B cell (primary cell): ENCODE results near the gene MMP26. TPM values are rescaled to one million over a fixed set of nuclear protein-coding genes. Genes with fewer than 3 reads are reported as not detected.

Experiments used
- ATAC-seq: fragments of 200-7000 bp; cut with Tn5 transposase; one replicate; pipeline ENCODE4 v1.10.0; 2021; ENCODE audit warnings: low read depth, mild to moderate bottlenecking, moderate number of reproducible peaks, moderate library complexity
- CTCF ChIA-PET: fragments of 350-600 bp; sonication (Branson Sonifier 250); formaldehyde crosslinking; loops from one replicate; lab custom pipeline; 2021; ENCODE audit warnings: antibody characterized with exemption, inconsistent platforms; lab: Charles Lee
- POLR2A ChIA-PET: fragments of 350-600 bp; sonication (Branson Sonifier 250); formaldehyde crosslinking; loops from one replicate; lab custom pipeline; 2021; ENCODE audit warnings: antibody characterized with exemption; lab: Charles Lee
- DNase-seq: peaks from one replicate; pipeline ENCODE4 v3.0.0; 2013
- H2AFZ ChIP-seq: 2 replicates; pipeline ENCODE4 v1.6.1; 2012; ENCODE audit warnings: mild to moderate bottlenecking, low read depth, low read length; ENCODE audit not compliant: insufficient read depth, poor library complexity, severe bottlenecking
- H3K27ac ChIP-seq, 2 donors: 1 replicate in 1 of 2; 2 replicates in 1 of 2; pipeline ENCODE4 v1.5.1; 2012 to 2013; ENCODE audit warnings: low read length in 2 of 2, mild to moderate bottlenecking in 2 of 2, moderate library complexity in 1 of 2
- H3K27me3 ChIP-seq, 4 experiments: fragments of 200-600 bp in 1 of 4; sonication (generic) in 1 of 4; replicated peaks in 1 of 4; 1 replicate in 2 of 4; 2 replicates in 2 of 4; pipeline versions ENCODE4 v1.6.1 to v1.7.0; 2013 to 2016; ENCODE audit warnings: low read length in 3 of 4, mild to moderate bottlenecking in 2 of 4, mixed read lengths in 1 of 4, moderate library complexity in 1 of 4; ENCODE audit not compliant: insufficient read depth in 4 of 4, control insufficient read depth in 3 of 4; ENCODE audit errors: control extremely low read depth in 1 of 4
- H3K36me3 ChIP-seq, 2 experiments: replicated peaks in 1 of 2; 1 replicate in 1 of 2; 2 replicates in 1 of 2; pipeline versions ENCODE4 v1.6.1 to v1.7.1; 2013; ENCODE audit warnings: low read length in 1 of 2; ENCODE audit not compliant: insufficient read depth in 2 of 2, control insufficient read depth in 1 of 2; ENCODE audit errors: control extremely low read depth in 1 of 2, extremely low read depth in 1 of 2
- H3K4me1 ChIP-seq, 2 donors: fragments of 200-600 bp in 1 of 2; sonication (generic) in 1 of 2; 1 replicate in 1 of 2; 2 replicates in 1 of 2; pipeline versions ENCODE4 v1.5.1 to v1.6.1; 2013 to 2017; ENCODE audit warnings: low read length in 2 of 2; ENCODE audit not compliant: control insufficient read depth in 2 of 2, insufficient read depth in 2 of 2
- H3K4me2 ChIP-seq: replicated peaks from 2 replicates; pipeline ENCODE3; 2012; ENCODE audit warnings: mild to moderate bottlenecking, low read depth, low read length; ENCODE audit not compliant: poor library complexity, severe bottlenecking
- H3K4me3 ChIP-seq, 5 experiments: fragments of 200-600 bp in 1 of 5; sonication (generic) in 1 of 5; 1 replicate in 3 of 5; 2 replicates in 2 of 5; pipeline versions ENCODE4 v1.5.1 to v1.7.0; 2011 to 2016; ENCODE audit warnings: low read length in 4 of 5, mild to moderate bottlenecking in 4 of 5, low read depth in 2 of 5, control low read depth in 1 of 5, moderate library complexity in 1 of 5; ENCODE audit not compliant: insufficient read depth in 1 of 5; ENCODE audit errors: control extremely low read depth in 1 of 5, extremely low read depth in 1 of 5
- H3K79me2 ChIP-seq: fragments of 200-600 bp; sonication (generic); one replicate; pipeline ENCODE4 v1.6.0; 2016; ENCODE audit warnings: low read length; ENCODE audit not compliant: control insufficient read depth, insufficient read depth
- H3K9ac ChIP-seq: fragments of 200-600 bp; sonication (generic); 2 replicates; pipeline ENCODE4 v1.6.1; 2017; ENCODE audit warnings: mild to moderate bottlenecking, low read length, moderate library complexity
- H3K9me3 ChIP-seq, 3 donors: one replicate each; pipeline versions ENCODE4 v1.6.1 to v1.7.1; 2013; ENCODE audit warnings: low read length in 2 of 3; ENCODE audit not compliant: control insufficient read depth in 2 of 3, insufficient read depth in 1 of 3; ENCODE audit errors: control extremely low read depth in 1 of 3
- H4K20me1 ChIP-seq: 2 replicates; pipeline ENCODE4 v1.6.0; 2012; ENCODE audit warnings: mild to moderate bottlenecking, low read length; ENCODE audit not compliant: insufficient read depth, control insufficient read depth, poor library complexity, severe bottlenecking
- H3K27ac Mint-ChIP-seq: one replicate; pipeline ENCODE4 v1.8.0; 2021; ENCODE audit warnings: mixed read lengths
- H3K27me3 Mint-ChIP-seq: one replicate; pipeline ENCODE4 v1.8.0; 2021; ENCODE audit warnings: mixed read lengths
- H3K4me1 Mint-ChIP-seq: one replicate; pipeline ENCODE4 v1.8.0; 2021; ENCODE audit warnings: mixed read lengths
- H3K4me3 Mint-ChIP-seq: one replicate; pipeline ENCODE4 v1.8.0; 2021; ENCODE audit warnings: mixed read lengths
- H3K9me3 Mint-ChIP-seq: one replicate; pipeline ENCODE4 v1.8.0; 2022; ENCODE audit warnings: mixed read lengths; ENCODE audit not compliant: insufficient read depth
- EZH2 ChIP-seq: IDR thresholded peaks from 2 replicates; pipeline ENCODE4 v1.6.1; 2012; ENCODE audit warnings: borderline replicate concordance, low read depth, mild to moderate bottlenecking, moderate library complexity, low read length; ENCODE audit not compliant: insufficient read depth, poor library complexity, severe bottlenecking
- WGBS: methylation state at CpG from one replicate; pipeline ENCODE4 v1.1.5; 2013; ENCODE audit warnings: missing lambda C conversion rate; ENCODE audit not compliant: insufficient coverage; 5-methylcytosine and 5-hydroxymethylcytosine counted together
- intact Hi-C: fragments of 100-400 bp; cut with micrococcal nuclease; formaldehyde crosslinking; loops from one replicate; pipeline ENCODE4 v1.10.0; 2022
- polyA plus RNA-seq: library from polyadenylated mRNA; depleted of rRNA; stranded (reverse); fragments of >200 nt; gene quantifications from 2 replicates; pipeline ENCODE4 v1.2.3, GENCODE V29; 2012
- total RNA-seq, 2 donors: library from RNA; stranded (reverse); fragments of 120-200 nt in 1 of 2; gene quantifications; 1 replicate in 1 of 2; 2 replicates in 1 of 2; pipeline versions ENCODE4 v1.2.3 to v1.2.4, GENCODE V29; 2013 to 2022
- TF ChIP-seq, protein P1 (sequence below): fragments of 200-600 bp; IDR thresholded peaks from one replicate; pipeline ENCODE4 v1.8.0; 2022; ENCODE audit warnings: antibody characterized with exemption, mild to moderate bottlenecking

MMP26 gene
- total and polyA plus RNA-seq, 2 donors (not counting 1 experiment from before 2014, with no cell fraction given) = not detected

DNA sequence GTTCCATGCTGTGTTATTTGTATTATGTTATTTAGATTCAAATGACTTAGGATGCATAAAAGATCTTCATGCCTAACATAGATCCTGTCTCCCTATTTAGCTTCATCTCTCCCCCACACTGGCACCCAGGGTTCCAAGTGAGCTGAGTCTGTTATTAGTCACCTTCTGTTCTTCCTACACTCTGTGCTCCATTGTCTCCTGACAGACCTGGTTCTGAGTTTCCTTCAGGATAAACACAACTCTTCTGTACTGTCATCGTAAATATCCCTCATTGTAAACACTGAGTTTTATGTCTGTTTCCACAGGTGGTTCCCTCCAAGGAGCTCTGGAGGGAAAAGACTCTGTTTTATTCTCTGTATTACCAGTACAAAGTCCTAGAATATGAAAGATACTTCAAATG lies 8.7 kb downstream of the MMP26 start:
- POLR2A ChIA-PET = no interaction called here
- Histone ChIP-seq H3K4me3 (no peak overlapping the region), H3K27ac (no peak overlapping the region), H3K79me2 (no peaks in the 10 kb centered on the region), H3K9me3 (no peaks in the 10 kb centered on the region), H4K20me1 (no peaks in the 10 kb centered on the region), H3K27me3 (peaks cover 0 to 3% (median 0%) of the 10 kb centered on the region in 4 experiments), H2AFZ (no peak overlapping the region), H3K4me2 (no peak overlapping the region), H3K4me1 (no peaks in the 10 kb centered on the region), H3K9ac (no peak overlapping the region), H3K36me3 (no peaks in the 10 kb centered on the region)
- no peaks in the 10 kb centered on the region for H3K4me1 Mint-ChIP-seq
- no peak overlapping the region for H3K27ac Mint-ChIP-seq
- CTCF ChIA-PET = no interaction called here
- ATAC-seq (no peak), DNase-seq (no peak)
- intact Hi-C loops = no loop called here
- H3K9me3 Mint-ChIP-seq = no peaks in the 10 kb centered on the region
- H3K4me3 Mint-ChIP-seq = no peak overlapping the region
- TF ChIP-seq EZH2 = no peak
- TF ChIP-seq, protein P1, sequence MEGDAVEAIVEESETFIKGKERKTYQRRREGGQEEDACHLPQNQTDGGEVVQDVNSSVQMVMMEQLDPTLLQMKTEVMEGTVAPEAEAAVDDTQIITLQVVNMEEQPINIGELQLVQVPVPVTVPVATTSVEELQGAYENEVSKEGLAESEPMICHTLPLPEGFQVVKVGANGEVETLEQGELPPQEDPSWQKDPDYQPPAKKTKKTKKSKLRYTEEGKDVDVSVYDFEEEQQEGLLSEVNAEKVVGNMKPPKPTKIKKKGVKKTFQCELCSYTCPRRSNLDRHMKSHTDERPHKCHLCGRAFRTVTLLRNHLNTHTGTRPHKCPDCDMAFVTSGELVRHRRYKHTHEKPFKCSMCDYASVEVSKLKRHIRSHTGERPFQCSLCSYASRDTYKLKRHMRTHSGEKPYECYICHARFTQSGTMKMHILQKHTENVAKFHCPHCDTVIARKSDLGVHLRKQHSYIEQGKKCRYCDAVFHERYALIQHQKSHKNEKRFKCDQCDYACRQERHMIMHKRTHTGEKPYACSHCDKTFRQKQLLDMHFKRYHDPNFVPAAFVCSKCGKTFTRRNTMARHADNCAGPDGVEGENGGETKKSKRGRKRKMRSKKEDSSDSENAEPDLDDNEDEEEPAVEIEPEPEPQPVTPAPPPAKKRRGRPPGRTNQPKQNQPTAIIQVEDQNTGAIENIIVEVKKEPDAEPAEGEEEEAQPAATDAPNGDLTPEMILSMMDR = no peak
- peaks cover 22% of the 10 kb centered on the region for H3K27me3 Mint-ChIP-seq
- no CpG with 5 or more reads among the region's 1 CpG for WGBS

DNA sequence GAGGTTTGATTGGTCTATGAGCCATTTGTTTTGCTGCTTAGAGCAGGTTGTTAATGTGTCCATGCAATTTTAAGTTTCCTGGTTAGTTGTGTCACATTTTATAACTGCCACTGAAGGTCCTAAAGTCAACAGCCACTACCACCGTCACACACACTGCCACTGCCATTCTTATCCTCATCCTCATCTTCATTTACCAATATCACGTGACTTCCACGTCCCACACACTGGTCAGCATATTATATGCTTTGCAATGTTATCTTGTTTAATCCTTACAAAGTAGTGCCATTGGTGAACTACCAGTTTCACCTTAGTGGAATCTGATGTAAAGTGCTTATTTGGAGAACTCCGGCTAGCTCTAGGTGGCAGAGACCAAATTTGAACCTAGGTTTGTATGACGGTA lies 9.7 kb downstream of the MMP26 start:
- no CpG with 5 or more reads among the region's 5 CpGs for WGBS

More for the DNA sequence above, 9.7 kb downstream of the MMP26 start:
- no peak overlapping the region for H3K4me2 ChIP-seq
- H3K4me1 ChIP-seq = no peaks in the 10 kb centered on the region
- POLR2A ChIA-PET = no interaction called here
- H3K27ac ChIP-seq = no peak overlapping the region
- H3K79me2 ChIP-seq = no peaks in the 10 kb centered on the region
- H3K27me3 ChIP-seq = peaks cover 0 to 3% (median 0%) of the 10 kb centered on the region in 4 experiments
- H3K4me3 Mint-ChIP-seq = no peak overlapping the region
- TF ChIP-seq, protein P1 = no peak
- no peak for TF ChIP-seq EZH2
- H3K36me3 ChIP-seq = no peaks in the 10 kb centered on the region
- no peak overlapping the region for H3K27ac Mint-ChIP-seq
- no peak overlapping the region for H2AFZ ChIP-seq
- no peak for ATAC-seq
- intact Hi-C loops = no loop called here
- no peak overlapping the region for H3K9ac ChIP-seq
- no peak overlapping the region for H3K4me3 ChIP-seq
- H3K9me3 Mint-ChIP-seq = no peaks in the 10 kb centered on the region
- no peak for DNase-seq
- H4K20me1 ChIP-seq = no peaks in the 10 kb centered on the region
- H3K9me3 ChIP-seq = no peaks in the 10 kb centered on the region
- peaks cover 26% of the 10 kb centered on the region for H3K27me3 Mint-ChIP-seq
- CTCF ChIA-PET = no interaction called here
- H3K4me1 Mint-ChIP-seq = no peaks in the 10 kb centered on the region
